GM20431 (cell line): ENCODE data around the gene ANKRD26.

Experiments
- in situ Hi-C: fragments of 300-500 bp; cut with MseI, MboI; formaldehyde crosslinking; loops from one replicate; pipeline ENCODE4 v1.15.0; 2020; ENCODE audit warnings: low sequenced_read_pairs; ENCODE audit not compliant: unreplicated experiment

ANKRD26 gene

GRCh38 chr10:27022048-27022447 is 78.2 kb downstream of the ANKRD26 start:
- in situ Hi-C loops, result no loop called here

- in situ Hi-C loops, result no loop called here
Observed at GRCh38 chr10:27020243-27020642, 80.1 kb downstream of the ANKRD26 start.

GRCh38 chr10:27019827-27020226 is 80.5 kb downstream of the ANKRD26 start:
- in situ Hi-C loops, result no loop called here

- in situ Hi-C loops, result no loop called here
Observed at GRCh38 chr10:26997610-26998009, 102.7 kb downstream of the ANKRD26 start.

- in situ Hi-C loops, result no loop called here
Observed at GRCh38 chr10:26994743-26995142, 105.6 kb downstream of the ANKRD26 start.

- in situ Hi-C loops, result no loop called here
Observed at GRCh38 chr10:26987851-26988250, 112.4 kb downstream of the ANKRD26 start.

- in situ Hi-C loops, result no loop called here
Observed at GRCh38 chr10:26983156-26983555, 117.1 kb downstream of the ANKRD26 start.

- in situ Hi-C loops, result no loop called here
Observed at GRCh38 chr10:26982058-26982457, 118.2 kb downstream of the ANKRD26 start.

GRCh38 chr10:26981232-26981824 is 119.0 kb downstream of the ANKRD26 start:
- in situ Hi-C loops, result no loop called here

GRCh38 chr10:26978519-26978918 is 121.8 kb downstream of the ANKRD26 start:
- in situ Hi-C loops, result no loop called here

- in situ Hi-C loops, result no loop called here
Observed at GRCh38 chr10:26977635-26978034, 122.7 kb downstream of the ANKRD26 start.

- in situ Hi-C loops, result no loop called here
Observed at GRCh38 chr10:26970667-26971066, 129.6 kb downstream of the ANKRD26 start.

GRCh38 chr10:26969145-26969926 is 131.0 kb downstream of the ANKRD26 start:
- in situ Hi-C loops, result no loop called here

GRCh38 chr10:26962835-26963234 is 137.5 kb downstream of the ANKRD26 start:
- in situ Hi-C loops, result no loop called here

- in situ Hi-C loops, result no loop called here
Observed at GRCh38 chr10:26960308-26960707, 140.0 kb downstream of the ANKRD26 start.

GRCh38 chr10:26959841-26960240 is 140.5 kb downstream of the ANKRD26 start:
- in situ Hi-C loops, result no loop called here
